GM18909 (cell line): ENCODE results near the gene DIO3.
A peak's percentile ranks its signal among the peaks of the same experiment; 100 is the strongest.

ENCODE experiments used
- ATAC-seq: cut with Tn5 transposase; IDR thresholded peaks from one replicate; pipeline ENCODE4 v1.9.1; 2021; ENCODE audit warnings: mild to moderate bottlenecking; ENCODE audit not compliant: unreplicated experiment, poor library complexity

The DIO3 gene

GRCh38 chr14:101561145-101561896, at the start of gene DIO3:
Gene DIO3, plus strand, starts transcription at chr14:101561495.
- ATAC-seq = no peak

GRCh38 chr14:101511620-101512375, 49.5 kb upstream of the DIO3 start:
- ATAC-seq = no peak

DNA sequence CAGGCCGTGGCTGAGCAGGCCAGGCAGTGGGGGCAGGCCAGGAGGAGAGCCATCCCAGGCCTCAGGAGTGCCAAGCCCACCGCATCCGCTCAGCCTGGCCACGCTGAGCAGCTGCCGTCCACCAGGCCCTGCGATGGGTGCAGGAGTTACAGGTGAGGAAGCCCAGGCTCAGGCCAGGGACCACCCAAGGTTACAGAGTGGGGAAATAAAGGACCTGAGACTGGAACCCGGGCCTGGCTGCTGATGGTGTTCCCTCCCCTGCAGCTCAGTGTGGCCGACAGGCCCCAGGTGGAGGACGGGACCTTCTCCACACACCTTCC, 49.0 kb upstream of the DIO3 start:
- no peak for ATAC-seq

GRCh38 chr14:101514136-101514535, 47.2 kb upstream of the DIO3 start:
- ATAC-seq = no peak

- no peak for ATAC-seq
These were observed 44.9 kb upstream of the DIO3 start for GRCh38 chr14:101516401-101516800.

- no peak for ATAC-seq
These were observed 42.5 kb upstream of the DIO3 start for GRCh38 chr14:101518611-101519473.

GRCh38 chr14:101520621-101521472, 40.4 kb upstream of the DIO3 start:
- ATAC-seq = no peak

GRCh38 chr14:101521473-101521915, 39.8 kb upstream of the DIO3 start:
- no peak for ATAC-seq

- ATAC-seq = no peak
These were observed 39.3 kb upstream of the DIO3 start for GRCh38 chr14:101521978-101522377.

GRCh38 chr14:101525640-101526527, 35.4 kb upstream of the DIO3 start:
- ATAC-seq = no peak

DNA sequence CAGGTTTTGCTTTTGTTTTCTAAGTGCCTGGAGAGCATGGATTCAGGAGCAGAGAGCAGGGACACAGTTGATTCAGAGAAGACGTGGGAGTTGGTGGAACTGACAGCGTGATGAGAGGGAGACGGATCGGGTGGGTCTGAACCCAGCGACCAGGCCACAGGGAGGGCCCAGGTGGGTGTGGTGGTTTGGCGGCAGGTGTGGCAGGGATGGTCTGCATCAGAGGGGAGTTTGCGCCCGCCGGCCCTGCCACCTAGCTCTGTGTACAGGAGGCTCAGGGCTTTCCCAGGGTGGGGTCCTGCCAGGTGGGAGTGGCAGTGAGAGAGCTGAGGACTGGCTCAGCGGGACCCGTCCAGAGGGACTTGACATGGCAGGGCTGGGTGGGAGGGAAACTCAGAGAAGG, 33.3 kb upstream of the DIO3 start:
- ATAC-seq = no peak

- no peak for ATAC-seq
These were observed 32.2 kb upstream of the DIO3 start for GRCh38 chr14:101529079-101529478.

- ATAC-seq = no peak
These were observed 27.1 kb upstream of the DIO3 start for GRCh38 chr14:101534198-101534597.

GRCh38 chr14:101535232-101535631, 26.1 kb upstream of the DIO3 start:
- peak; percentile 53 for ATAC-seq

DNA sequence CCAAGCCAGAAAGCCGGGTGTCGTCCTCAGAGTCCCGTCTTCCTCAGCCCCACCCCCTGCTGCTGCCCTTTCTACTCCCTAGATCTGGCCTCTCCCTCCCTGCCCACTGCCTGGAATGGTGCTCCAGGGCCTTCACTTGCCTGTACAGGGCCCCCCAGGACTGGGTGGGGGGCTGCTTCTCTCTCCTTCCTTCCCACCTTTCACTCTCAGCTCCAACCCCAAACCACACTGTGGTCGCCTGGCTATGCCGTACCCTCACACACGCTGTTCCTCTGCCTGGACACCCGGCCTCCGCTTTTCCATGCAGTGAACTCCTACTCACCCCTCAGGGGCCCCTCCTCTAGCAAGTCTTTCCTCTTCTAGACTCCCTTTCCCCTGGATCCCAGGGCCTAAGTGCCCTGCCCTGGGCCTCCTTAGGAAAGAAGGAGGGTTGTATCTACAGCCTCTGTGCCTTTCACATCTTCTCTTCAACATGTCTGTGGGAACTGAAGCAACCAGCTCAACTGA, 25.5 kb upstream of the DIO3 start:
- ATAC-seq = no peak

GRCh38 chr14:101537286-101537685, 24.0 kb upstream of the DIO3 start:
- ATAC-seq = no peak

DNA sequence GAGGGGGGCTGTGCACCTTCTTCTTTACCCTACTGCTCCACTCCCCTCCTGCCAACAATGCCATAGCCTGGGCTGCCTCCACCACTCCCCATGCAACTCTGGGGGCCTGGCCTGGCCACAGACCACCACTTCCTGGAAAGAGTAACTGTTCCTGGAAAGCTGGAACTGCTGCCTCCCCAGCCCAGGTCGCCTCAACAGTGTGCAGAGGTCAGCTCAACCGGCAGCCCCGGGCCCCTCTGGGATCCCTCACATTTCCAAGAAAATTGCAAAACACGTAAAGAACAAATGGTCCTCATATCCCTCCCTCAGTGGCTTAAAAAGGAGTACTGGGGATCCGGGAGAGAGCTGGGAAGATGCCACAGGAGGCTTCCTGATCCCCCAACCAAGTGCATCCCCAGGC, 22.4 kb upstream of the DIO3 start:
- no peak for ATAC-seq

DNA sequence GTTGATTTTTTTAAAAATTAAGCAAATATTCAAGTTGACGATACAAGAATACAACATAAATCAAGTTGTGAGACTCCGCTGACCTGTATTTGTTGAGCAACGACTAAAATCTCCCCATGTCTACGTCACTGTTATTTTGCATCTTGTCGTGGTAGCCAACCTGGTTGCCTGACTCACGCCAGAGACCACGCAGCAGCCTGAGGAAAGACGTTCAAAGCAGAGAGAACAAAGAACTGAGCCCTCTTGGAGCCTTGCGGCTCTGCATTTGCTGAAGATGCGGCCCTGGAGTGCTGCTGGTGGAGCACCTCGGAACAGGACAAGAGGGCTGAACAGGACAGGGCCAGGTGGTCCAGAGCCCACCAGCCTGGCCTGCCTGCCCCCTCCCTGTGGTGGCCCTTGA, 21.4 kb upstream of the DIO3 start:
- ATAC-seq = no peak
